ENCODE measurements around the gene ZNF597. TPM values are rescaled to one million over a fixed set of nuclear protein-coding genes. Genes with fewer than 3 reads are reported as not detected.

The ZNF597 gene
- 1.5 and 1.9 TPM in 2 replicates for total RNA-seq (2014; rRNA removed; shearing (Covaris generic))

GRCh38 chr16:3443108-3444031 lies at the start of gene ZNF597, which contains the start of gene NAA60:
TSS of gene ZNF597 (minus strand) at chr16:3443504. CDS start at chr16:3443153, 351 bp downstream.
TSS of gene NAA60 (plus strand) at chr16:3443680. CDS start at chr16:3476228, 32,548 bp downstream.
- H3K4me3 ChIP-seq (ENCODE audit: insufficient read depth, low read depth, low read length), result peak within 1 kb of the TSS; percentile 56
- no peaks in the 10 kb centered on the region for H3K36me3 ChIP-seq (replicated peaks; ENCODE audit: control insufficient read depth, insufficient read depth, low read length)
- DNase-seq, result peak; percentile 93
- H3K27me3 ChIP-seq (ENCODE audit: control insufficient read depth, insufficient read depth, low read length), result no peaks in the 10 kb centered on the region

GRCh38 chr16:3492356-3492755 lies 49.1 kb upstream of the ZNF597 start:
- Histone ChIP-seq H3K4me3 (ENCODE audit: insufficient read depth, low read depth, low read length) (no peak overlapping the region), H3K27me3 (ENCODE audit: control insufficient read depth, insufficient read depth, low read length) (no peaks in the 10 kb centered on the region), H3K36me3 (replicated peaks; ENCODE audit: control insufficient read depth, insufficient read depth, low read length) (no peaks in the 10 kb centered on the region)
- DNase-seq, result peak; percentile 51

- Histone ChIP-seq H3K36me3 (replicated peaks; ENCODE audit: control insufficient read depth, insufficient read depth, low read length) (no peaks in the 10 kb centered on the region), H3K27me3 (ENCODE audit: control insufficient read depth, insufficient read depth, low read length) (no peaks in the 10 kb centered on the region), H3K4me3 (ENCODE audit: insufficient read depth, low read depth, low read length) (no peak overlapping the region)
- DNase-seq, result peak; percentile 83
These were observed 47.8 kb upstream of the ZNF597 start for GRCh38 chr16:3490911-3491629.

- peak; percentile 12 for DNase-seq
- H3K27me3 ChIP-seq (ENCODE audit: control insufficient read depth, insufficient read depth, low read length), result no peaks in the 10 kb centered on the region
- no peak overlapping the region for H3K4me3 ChIP-seq (ENCODE audit: insufficient read depth, low read depth, low read length)
- peaks cover 8% of the 10 kb centered on the region for H3K36me3 ChIP-seq (replicated peaks; ENCODE audit: control insufficient read depth, insufficient read depth, low read length)
These were observed 45.5 kb upstream of the ZNF597 start for GRCh38 chr16:3488801-3489200.

- DNase-seq, result peak; percentile 72
- Histone ChIP-seq H3K4me3 (ENCODE audit: insufficient read depth, low read depth, low read length) (no peak overlapping the region), H3K27me3 (ENCODE audit: control insufficient read depth, insufficient read depth, low read length) (no peaks in the 10 kb centered on the region), H3K36me3 (replicated peaks; ENCODE audit: control insufficient read depth, insufficient read depth, low read length) (peaks cover 16% of the 10 kb centered on the region)
These were observed 44.5 kb upstream of the ZNF597 start for GRCh38 chr16:3487521-3488410.

GRCh38 chr16:3486506-3487215 lies 43.4 kb upstream of the ZNF597 start:
- DNase-seq, result no peak
- H3K4me3 ChIP-seq (ENCODE audit: insufficient read depth, low read depth, low read length), result no peak overlapping the region
- H3K36me3 ChIP-seq (replicated peaks; ENCODE audit: control insufficient read depth, insufficient read depth, low read length), result peaks cover 19% of the 10 kb centered on the region
- H3K27me3 ChIP-seq (ENCODE audit: control insufficient read depth, insufficient read depth, low read length), result no peaks in the 10 kb centered on the region

- H3K4me3 ChIP-seq (ENCODE audit: insufficient read depth, low read depth, low read length), result no peak overlapping the region
- peak; percentile 78 for DNase-seq
- peaks cover 19% of the 10 kb centered on the region for H3K36me3 ChIP-seq (replicated peaks; ENCODE audit: control insufficient read depth, insufficient read depth, low read length)
- H3K27me3 ChIP-seq (ENCODE audit: control insufficient read depth, insufficient read depth, low read length), result no peaks in the 10 kb centered on the region
These were observed 42.7 kb upstream of the ZNF597 start for GRCh38 chr16:3485821-3486505.

- peaks cover 20% of the 10 kb centered on the region for H3K36me3 ChIP-seq (replicated peaks; ENCODE audit: control insufficient read depth, insufficient read depth, low read length)
- DNase-seq, result no peak
- no peaks in the 10 kb centered on the region for H3K27me3 ChIP-seq (ENCODE audit: control insufficient read depth, insufficient read depth, low read length)
- H3K4me3 ChIP-seq (ENCODE audit: insufficient read depth, low read depth, low read length), result no peak overlapping the region
These were observed 41.9 kb upstream of the ZNF597 start for GRCh38 chr16:3485097-3485745.

- H3K4me3 ChIP-seq (ENCODE audit: insufficient read depth, low read depth, low read length), result no peak overlapping the region
- peaks cover 20% of the 10 kb centered on the region for H3K36me3 ChIP-seq (replicated peaks; ENCODE audit: control insufficient read depth, insufficient read depth, low read length)
- no peaks in the 10 kb centered on the region for H3K27me3 ChIP-seq (ENCODE audit: control insufficient read depth, insufficient read depth, low read length)
- DNase-seq, result no peak
These were observed 41.2 kb upstream of the ZNF597 start for GRCh38 chr16:3484318-3485096.

- H3K4me3 ChIP-seq (ENCODE audit: insufficient read depth, low read depth, low read length), result no peak overlapping the region
- no peaks in the 10 kb centered on the region for H3K27me3 ChIP-seq (ENCODE audit: control insufficient read depth, insufficient read depth, low read length)
- no peak for DNase-seq
- H3K36me3 ChIP-seq (replicated peaks; ENCODE audit: control insufficient read depth, insufficient read depth, low read length), result peaks cover 21% of the 10 kb centered on the region
These were observed 39.4 kb upstream of the ZNF597 start for GRCh38 chr16:3482659-3483241.

GRCh38 chr16:3481696-3482658 lies 38.7 kb upstream of the ZNF597 start:
- peak; percentile 43 for DNase-seq
- Histone ChIP-seq H3K4me3 (ENCODE audit: insufficient read depth, low read depth, low read length) (no peak overlapping the region), H3K27me3 (ENCODE audit: control insufficient read depth, insufficient read depth, low read length) (no peaks in the 10 kb centered on the region), H3K36me3 (replicated peaks; ENCODE audit: control insufficient read depth, insufficient read depth, low read length) (peaks cover 21% of the 10 kb centered on the region)
